LNCaP clone FGC (cell line): ENCODE data around the gene FGF12.

Experiments
- DNase-seq: peaks from one replicate; pipeline ENCODE4 v3.0.0-alpha.2; 2011; ENCODE audit warnings: low read depth
- H3K4me3 ChIP-seq: 2 replicates; pipeline ENCODE4 v1.5.1; 2011; ENCODE audit warnings: mild to moderate bottlenecking, low read depth, low read length, control low read depth
- TF ChIP-seq, protein P1 (sequence below): IDR thresholded peaks from 2 replicates; pipeline ENCODE4 v1.5.1; 2012; ENCODE audit warnings: mild to moderate bottlenecking; ENCODE audit not compliant: control insufficient read depth, insufficient read depth; ENCODE audit errors: extremely low read depth

Gene FGF12

DNA sequence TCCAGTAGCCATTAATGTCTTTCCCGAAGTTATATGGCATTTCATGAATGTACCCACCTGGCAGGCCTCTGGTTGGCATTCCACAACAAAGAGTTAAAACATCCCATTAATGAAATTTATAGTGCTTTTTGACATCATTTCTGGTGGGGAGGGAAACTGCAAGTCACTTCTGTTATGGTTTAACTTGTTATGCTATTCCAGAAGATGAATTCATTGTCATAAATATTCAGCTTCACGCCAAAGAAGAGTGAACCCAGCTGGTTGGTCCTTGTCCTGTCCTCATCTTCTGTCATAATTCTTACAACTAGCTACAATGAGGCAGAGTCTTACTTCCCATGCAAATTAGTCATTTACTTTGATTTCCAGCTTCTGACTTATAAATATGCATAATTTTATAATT lies 471.5 kb downstream of the FGF12 start:
- H3K4me3 ChIP-seq = no peak overlapping the region
- no peak for DNase-seq
- TF ChIP-seq, protein P1, sequence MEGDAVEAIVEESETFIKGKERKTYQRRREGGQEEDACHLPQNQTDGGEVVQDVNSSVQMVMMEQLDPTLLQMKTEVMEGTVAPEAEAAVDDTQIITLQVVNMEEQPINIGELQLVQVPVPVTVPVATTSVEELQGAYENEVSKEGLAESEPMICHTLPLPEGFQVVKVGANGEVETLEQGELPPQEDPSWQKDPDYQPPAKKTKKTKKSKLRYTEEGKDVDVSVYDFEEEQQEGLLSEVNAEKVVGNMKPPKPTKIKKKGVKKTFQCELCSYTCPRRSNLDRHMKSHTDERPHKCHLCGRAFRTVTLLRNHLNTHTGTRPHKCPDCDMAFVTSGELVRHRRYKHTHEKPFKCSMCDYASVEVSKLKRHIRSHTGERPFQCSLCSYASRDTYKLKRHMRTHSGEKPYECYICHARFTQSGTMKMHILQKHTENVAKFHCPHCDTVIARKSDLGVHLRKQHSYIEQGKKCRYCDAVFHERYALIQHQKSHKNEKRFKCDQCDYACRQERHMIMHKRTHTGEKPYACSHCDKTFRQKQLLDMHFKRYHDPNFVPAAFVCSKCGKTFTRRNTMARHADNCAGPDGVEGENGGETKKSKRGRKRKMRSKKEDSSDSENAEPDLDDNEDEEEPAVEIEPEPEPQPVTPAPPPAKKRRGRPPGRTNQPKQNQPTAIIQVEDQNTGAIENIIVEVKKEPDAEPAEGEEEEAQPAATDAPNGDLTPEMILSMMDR = no peak

DNA sequence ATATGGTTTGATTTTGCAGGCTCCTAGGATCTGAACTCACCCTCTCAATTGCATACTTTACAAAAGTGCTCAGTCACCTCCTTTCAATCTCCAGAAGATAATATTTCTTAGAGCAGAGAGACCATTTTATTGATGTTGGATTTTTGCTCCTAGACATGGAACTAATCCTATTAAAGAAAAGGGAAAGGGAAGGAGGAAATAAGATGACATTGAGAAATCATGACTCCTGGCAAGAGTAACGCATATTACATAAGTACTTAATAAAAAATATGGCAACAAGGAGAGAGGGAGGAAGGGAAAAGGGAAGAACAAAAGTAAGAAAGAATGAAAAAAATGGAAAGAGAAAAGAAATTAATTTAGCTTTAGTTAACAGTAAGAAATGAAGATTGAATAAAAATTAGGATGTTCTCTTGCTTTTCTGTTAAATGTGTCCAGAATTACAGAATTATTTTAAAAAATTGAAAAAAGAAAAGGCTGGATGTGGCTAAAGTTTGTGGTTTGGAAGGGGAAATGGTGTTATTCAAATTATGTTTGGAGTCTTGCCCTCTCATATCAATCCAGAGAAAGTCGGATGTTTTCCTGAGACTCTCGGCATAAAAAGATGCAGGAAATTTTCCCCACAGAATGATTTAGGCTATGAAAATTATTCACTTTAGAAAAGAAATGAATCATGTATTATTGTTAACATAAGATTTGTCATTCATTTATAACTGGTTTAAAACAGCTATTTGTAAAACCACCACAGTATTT lies 474.0 kb downstream of the FGF12 start:
- TF ChIP-seq, protein P1 = no peak
- H3K4me3 ChIP-seq = no peak overlapping the region
- no peak for DNase-seq

DNA sequence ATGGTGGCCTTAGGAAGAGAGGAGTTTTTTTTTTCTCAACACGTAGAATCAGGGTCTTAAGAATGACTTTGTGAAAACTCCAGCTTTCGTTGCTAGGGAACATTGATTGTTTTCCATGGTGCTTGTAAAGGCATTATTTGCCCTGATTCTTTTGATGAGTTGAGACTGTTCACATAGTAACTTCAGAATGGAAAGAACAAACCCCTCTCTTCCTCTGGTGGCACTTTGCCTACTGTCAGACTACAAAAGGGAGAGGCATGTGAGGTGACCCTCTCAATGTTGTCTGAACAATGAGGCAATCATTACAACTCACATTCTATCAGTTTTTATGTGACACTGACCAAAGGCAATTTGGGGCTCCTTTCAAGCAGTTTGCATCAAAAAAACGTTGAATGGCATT lies 477.8 kb downstream of the FGF12 start:
- TF ChIP-seq, protein P1 = no peak
- no peak for DNase-seq
- H3K4me3 ChIP-seq = no peak overlapping the region

DNA sequence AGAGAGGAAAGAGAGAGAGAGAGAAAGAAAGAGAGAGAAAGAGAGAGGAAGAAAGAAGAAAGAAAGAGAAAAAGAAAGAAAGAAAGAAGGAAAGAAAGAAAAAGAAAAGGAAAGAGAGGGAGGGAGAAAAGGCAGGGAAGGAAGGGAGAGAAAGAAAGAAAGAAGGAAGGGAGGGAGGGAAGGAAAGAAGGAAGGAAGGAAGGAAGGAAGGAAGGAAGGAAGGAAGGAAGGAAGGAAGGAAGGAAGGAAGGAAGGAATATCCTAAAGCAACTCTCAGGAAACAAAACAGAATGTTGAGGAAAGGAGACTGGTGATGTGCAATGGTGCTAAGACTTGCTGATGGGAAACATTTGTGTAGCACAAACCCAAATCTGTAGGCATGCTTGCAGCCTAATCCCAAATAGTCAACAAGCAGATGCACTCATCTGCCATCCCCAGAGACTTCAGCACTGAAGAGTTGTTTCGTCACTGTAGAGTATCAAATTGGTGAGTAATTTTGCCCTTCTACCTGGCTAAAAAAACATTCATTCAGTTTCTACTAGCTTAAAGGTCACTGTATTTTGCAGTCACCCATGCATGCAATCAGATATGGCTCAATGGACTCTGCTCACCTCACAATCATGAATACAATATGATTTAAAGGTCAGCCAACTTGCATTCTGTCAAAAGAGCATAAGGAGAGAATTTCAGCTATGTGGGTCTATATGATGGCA lies 480.3 kb downstream of the FGF12 start:
- no peak overlapping the region for H3K4me3 ChIP-seq
- no peak for DNase-seq
- TF ChIP-seq, protein P1 = no peak

DNA sequence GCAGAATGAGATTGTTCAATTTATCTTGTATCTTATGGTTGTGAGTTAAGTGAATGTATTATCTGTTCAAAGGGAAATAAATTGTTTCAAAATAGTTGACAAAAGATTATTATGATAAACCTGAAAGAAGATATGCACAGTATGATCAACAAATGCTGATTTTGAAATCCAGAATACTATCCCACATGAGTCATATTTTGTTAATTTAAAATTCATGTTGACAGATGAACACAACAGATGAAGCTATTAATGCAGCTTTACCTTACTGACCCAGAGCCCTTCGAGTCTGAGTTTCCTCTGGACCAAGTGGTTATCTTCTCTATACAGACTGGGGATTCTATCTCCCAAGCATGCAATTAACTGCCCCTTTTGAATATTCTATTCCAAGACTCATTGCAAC lies 482.8 kb downstream of the FGF12 start:
- DNase-seq = no peak
- TF ChIP-seq, protein P1 = no peak
- no peak overlapping the region for H3K4me3 ChIP-seq

DNA sequence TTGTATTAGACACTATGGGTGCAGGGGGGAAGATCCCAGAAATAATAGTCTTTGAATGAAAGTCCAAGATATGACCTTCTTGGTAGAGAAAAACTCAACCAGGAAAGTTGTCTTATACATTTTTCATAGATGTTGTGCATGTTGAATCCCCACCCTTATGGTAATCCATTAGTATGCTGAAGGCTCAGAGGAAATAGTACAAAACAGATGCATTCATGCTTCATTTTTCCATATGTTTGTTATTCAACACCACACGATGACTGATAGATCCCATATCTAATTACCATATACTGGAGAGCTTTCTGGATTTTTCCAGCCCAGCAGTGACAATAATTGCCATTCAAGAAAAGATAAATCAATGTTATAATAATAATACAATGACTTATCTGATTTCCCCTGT lies 487.4 kb downstream of the FGF12 start:
- TF ChIP-seq, protein P1 = no peak
- no peak for DNase-seq
- no peak overlapping the region for H3K4me3 ChIP-seq
